ENCODE data around the gene TTC23L.

The TTC23L gene

GRCh38 chr5:34870382-34870781 is 31.4 kb downstream of the TTC23L start:
- Histone ChIP-seq H3K4me1 (ENCODE audit: control insufficient read depth in 1 of 2, insufficient read depth in 1 of 2, low read depth in 1 of 2, low read length in 1 of 2) (no peaks in the 10 kb centered on the region), H3K9me3 (no peaks in the 10 kb centered on the region), H3K4me3 (ENCODE audit: low read depth in 1 of 2, low read length in 1 of 2) (no peak overlapping the region), H3K36me3 (no peaks in the 10 kb centered on the region), H3K27ac (no peak overlapping the region), H3K27me3 (no peaks in the 10 kb centered on the region)
- TF ChIP-seq CTCF (IDR thresholded peaks at IDR 0.05): no peak

GRCh38 chr5:34876275-34876674 is 37.3 kb downstream of the TTC23L start:
- Histone ChIP-seq H3K27ac (no peak overlapping the region), H3K4me3 (ENCODE audit: low read depth in 1 of 2, low read length in 1 of 2) (no peak overlapping the region), H3K36me3 (no peaks in the 10 kb centered on the region), H3K27me3 (no peaks in the 10 kb centered on the region), H3K4me1 (ENCODE audit: control insufficient read depth in 1 of 2, insufficient read depth in 1 of 2, low read depth in 1 of 2, low read length in 1 of 2) (no peaks in the 10 kb centered on the region), H3K9me3 (no peaks in the 10 kb centered on the region)
- TF ChIP-seq CTCF (IDR thresholded peaks at IDR 0.05): no peak

GRCh38 chr5:34881246-34881645 is 42.3 kb downstream of the TTC23L start:
- Histone ChIP-seq H3K4me1 (ENCODE audit: control insufficient read depth in 1 of 2, insufficient read depth in 1 of 2, low read depth in 1 of 2, low read length in 1 of 2) (no peaks in the 10 kb centered on the region), H3K9me3 (no peaks in the 10 kb centered on the region), H3K4me3 (ENCODE audit: low read depth in 1 of 2, low read length in 1 of 2) (no peak overlapping the region), H3K27ac (no peak overlapping the region), H3K27me3 (no peaks in the 10 kb centered on the region), H3K36me3 (no peaks in the 10 kb centered on the region)
- TF ChIP-seq CTCF (IDR thresholded peaks at IDR 0.05): no peak

- Histone ChIP-seq H3K27me3 (peaks cover under 1% of the 10 kb centered on the region), H3K4me1 (ENCODE audit: control insufficient read depth in 1 of 2, insufficient read depth in 1 of 2, low read depth in 1 of 2, low read length in 1 of 2) (no peaks in the 10 kb centered on the region), H3K27ac (no peak overlapping the region), H3K36me3 (no peaks in the 10 kb centered on the region), H3K9me3 (no peaks in the 10 kb centered on the region), H3K4me3 (ENCODE audit: low read depth in 1 of 2, low read length in 1 of 2) (no peak overlapping the region)
- no peak for TF ChIP-seq CTCF (IDR thresholded peaks at IDR 0.05)
Measured at GRCh38 chr5:34886392-34887119, 47.6 kb downstream of the TTC23L start.

- Histone ChIP-seq H3K27me3 (peaks cover 4% of the 10 kb centered on the region), H3K4me3 (ENCODE audit: low read depth in 1 of 2, low read length in 1 of 2) (no peak overlapping the region), H3K36me3 (no peaks in the 10 kb centered on the region), H3K9me3 (no peaks in the 10 kb centered on the region), H3K27ac (no peak overlapping the region), H3K4me1 (ENCODE audit: control insufficient read depth in 1 of 2, insufficient read depth in 1 of 2, low read depth in 1 of 2, low read length in 1 of 2) (no peaks in the 10 kb centered on the region)
- no peak for TF ChIP-seq CTCF (IDR thresholded peaks at IDR 0.05)
Measured at GRCh38 chr5:34889394-34889793, 50.4 kb downstream of the TTC23L start.

Measured in neutrophil (primary cell).